M059J (cell line): ENCODE measurements around the gene RFLNA. TPM values are rescaled to one million over a fixed set of nuclear protein-coding genes. Genes with fewer than 3 reads are reported as not detected.
"Not testable (repeated sequence)": the region's sequence is repeated elsewhere in the genome, so short reads cannot be mapped to it uniquely, and the experiment has no call there.

Source experiments
- DNase-seq: peaks from one replicate; pipeline ENCODE4 v3.0.0-alpha.2; 2012; ENCODE audit warnings: low read depth
- total RNA-seq: library from RNA; depleted of rRNA; stranded (reverse); fragments of >200 nt; shearing (Covaris generic); gene quantifications from 2 replicates; pipeline ENCODE4 v1.2.3, GENCODE V29; 2014

RFLNA gene
- total RNA-seq, 1 experiment from 2014 or later = 3.8 TPM

GRCh38 chr12:124282287-124282686, 12.6 kb upstream of the RFLNA start:
- DNase-seq = no peak

- no peak for DNase-seq
Observed at GRCh38 chr12:124283326-124283725, 11.6 kb upstream of the RFLNA start.

- DNase-seq = no peak
Observed at GRCh38 chr12:124284368-124284767, 10.5 kb upstream of the RFLNA start.

GRCh38 chr12:124286414-124286813, 8.5 kb upstream of the RFLNA start:
- DNase-seq = peak; percentile 68

GRCh38 chr12:124286971-124287370, 7.9 kb upstream of the RFLNA start:
- DNase-seq = no peak

- peak; percentile 68 for DNase-seq
Observed at GRCh38 chr12:124289634-124290600, 5.0 kb upstream of the RFLNA start.

GRCh38 chr12:124292385-124292784, 2.5 kb upstream of the RFLNA start:
- no peak for DNase-seq

GRCh38 chr12:124293286-124294003, 1.4 kb upstream of the RFLNA start:
- no peak for DNase-seq

- DNase-seq = no peak
Observed at GRCh38 chr12:124295431-124296058, 652 bp downstream of the RFLNA start.

GRCh38 chr12:124296295-124296915, 1.5 kb downstream of the RFLNA start:
- DNase-seq = peak; percentile 25

- no peak for DNase-seq
Observed at GRCh38 chr12:124296916-124297351, 2.0 kb downstream of the RFLNA start.

GRCh38 chr12:124297389-124297788, 2.5 kb downstream of the RFLNA start:
- no peak for DNase-seq

GRCh38 chr12:124297856-124298255, 3.0 kb downstream of the RFLNA start:
- no peak for DNase-seq

GRCh38 chr12:124298685-124299410, 4.0 kb downstream of the RFLNA start:
- no peak for DNase-seq

- DNase-seq = no peak
Observed at GRCh38 chr12:124299628-124300388, 4.9 kb downstream of the RFLNA start.

- not testable (repeated sequence) for DNase-seq
Observed at GRCh38 chr12:124300657-124301056, 5.8 kb downstream of the RFLNA start.

GRCh38 chr12:124301084-124301654, 6.3 kb downstream of the RFLNA start:
- no peak for DNase-seq

GRCh38 chr12:124302241-124302806, 7.4 kb downstream of the RFLNA start:
- DNase-seq = no peak

- no peak for DNase-seq
Observed at GRCh38 chr12:124302807-124303578, 8.1 kb downstream of the RFLNA start.
